Keratinocyte (primary cell): ENCODE data around the gene CLN6. TPM values are rescaled to one million over a fixed set of nuclear protein-coding genes. Genes with fewer than 3 reads are reported as not detected.

Experiments used
- DNase-seq: peaks from one replicate; pipeline ENCODE4 v3.0.0-alpha.2; 2011; ENCODE audit warnings: low read depth, missing footprints, low spot score
- FAIRE-seq: peaks from 2 replicates; lab custom pipeline; 2011; peaks lifted over from hg19 to GRCh38; lab: Jason Lieb, UNC
- H2AFZ ChIP-seq: 2 replicates; pipeline ENCODE4 v1.6.0; 2012; ENCODE audit warnings: low read length, control low read depth, inconsistent platforms; ENCODE audit not compliant: control insufficient read depth
- H3K27ac ChIP-seq: 2 replicates; pipeline ENCODE4 v1.5.1; 2011; ENCODE audit warnings: low read length; ENCODE audit not compliant: control insufficient read depth, insufficient read depth
- H3K27me3 ChIP-seq: 3 replicates; pipeline ENCODE4 v1.6.0; 2011; ENCODE audit warnings: low read length; ENCODE audit not compliant: control insufficient read depth, insufficient read depth; ENCODE audit errors: extremely low read depth
- H3K36me3 ChIP-seq, 2 experiments: 2 replicates in 1 of 2; 3 replicates in 1 of 2; pipeline ENCODE4 v1.5.1; 2011; ENCODE audit warnings: low read length in 2 of 2, mild to moderate bottlenecking in 1 of 2; ENCODE audit not compliant: control insufficient read depth in 2 of 2, insufficient read depth in 2 of 2; ENCODE audit errors: extremely low read depth in 1 of 2
- H3K4me1 ChIP-seq: 3 replicates; pipeline ENCODE4 v1.5.1; 2011; ENCODE audit warnings: low read length; ENCODE audit not compliant: control insufficient read depth, insufficient read depth; ENCODE audit errors: extremely low read depth
- H3K4me2 ChIP-seq: 3 replicates; pipeline ENCODE4 v1.6.0; 2011; ENCODE audit warnings: low read depth, low read length; ENCODE audit not compliant: control insufficient read depth, insufficient read depth; ENCODE audit errors: extremely low read depth
- H3K4me3 ChIP-seq, 3 experiments: fragments of 200-600 bp in 1 of 3; sonication (generic) in 1 of 3; 2 replicates in 2 of 3; 3 replicates in 1 of 3; pipeline ENCODE4 v1.5.1; 2011 to 2016; ENCODE audit warnings: low read length in 3 of 3, mild to moderate bottlenecking in 3 of 3, control low read depth in 2 of 3, inconsistent platforms in 1 of 3, low read depth in 1 of 3, mixed read lengths in 1 of 3, mixed run types in 1 of 3, moderate library complexity in 1 of 3; ENCODE audit not compliant: control insufficient read depth in 2 of 3, insufficient read depth in 2 of 3; ENCODE audit errors: extremely low read depth in 1 of 3
- H3K79me2 ChIP-seq: 2 replicates; pipeline ENCODE4 v1.6.0; 2012; ENCODE audit warnings: low read length; ENCODE audit not compliant: control insufficient read depth, insufficient read depth
- H3K9ac ChIP-seq: 3 replicates; pipeline ENCODE4 v1.6.0; 2011; ENCODE audit warnings: low read length; ENCODE audit not compliant: control insufficient read depth, insufficient read depth; ENCODE audit errors: extremely low read depth
- H3K9me1 ChIP-seq: 3 replicates; pipeline ENCODE4 v1.6.0; 2011; ENCODE audit warnings: low read length; ENCODE audit not compliant: control insufficient read depth, insufficient read depth; ENCODE audit errors: extremely low read depth
- H3K9me3 ChIP-seq: 2 replicates; pipeline ENCODE4 v1.5.1; 2012; ENCODE audit warnings: low read depth, low read length; ENCODE audit not compliant: control insufficient read depth
- H4K20me1 ChIP-seq: 3 replicates; pipeline ENCODE4 v1.6.0; 2011; ENCODE audit warnings: low read length; ENCODE audit not compliant: control insufficient read depth, insufficient read depth; ENCODE audit errors: extremely low read depth
- EZH2 ChIP-seq: IDR thresholded peaks from one replicate; pipeline ENCODE4 v1.6.1; 2012; ENCODE audit warnings: inconsistent platforms, mild to moderate bottlenecking, low read length, moderate library complexity
- dilution Hi-C: fragments of 300-500 bp; cut with MboI; formaldehyde crosslinking; loops from one replicate; pipeline ENCODE4 v1.7.0; 2020; ENCODE audit warnings: low sequenced_read_pairs; ENCODE audit not compliant: extremely low pct_ligation_motif_present
- polyA plus RNA-seq, 5 experiments: library from polyadenylated mRNA; depleted of rRNA in 3 of 5; stranded (reverse) in 3 of 5; stranded (forward) in 1 of 5; unstranded in 1 of 5; fragments of >200 nt; gene quantifications; 1 replicate in 1 of 5; 2 replicates in 3 of 5; 3 replicates in 1 of 5; pipeline versions ENCODE4 v1.2.1 to v1.2.3, GENCODE V29; 2011 to 2012; ENCODE audit warnings: missing spikeins in 2 of 5, low read depth in 1 of 5, low replicate concordance in 1 of 5
- TF ChIP-seq, protein P1 (sequence below), 3 experiments: IDR thresholded peaks in 1 of 3; conservative IDR thresholded peaks in 1 of 3; optimal IDR thresholded peaks in 1 of 3; 2 replicates in 2 of 3; 3 replicates in 1 of 3; pipeline versions ENCODE3 to v1.5.1; 2011; ENCODE audit warnings: low read length in 3 of 3, mild to moderate bottlenecking in 3 of 3, moderate library complexity in 2 of 3, control low read depth in 1 of 3, inconsistent platforms in 1 of 3; ENCODE audit not compliant: insufficient read depth in 2 of 3; ENCODE audit errors: extremely low read depth in 1 of 3

The CLN6 gene
- polyA plus RNA-seq, 1 donor (not counting 4 experiments of a cell fraction or from before 2014, with no cell fraction given): 26.7 TPM

DNA sequence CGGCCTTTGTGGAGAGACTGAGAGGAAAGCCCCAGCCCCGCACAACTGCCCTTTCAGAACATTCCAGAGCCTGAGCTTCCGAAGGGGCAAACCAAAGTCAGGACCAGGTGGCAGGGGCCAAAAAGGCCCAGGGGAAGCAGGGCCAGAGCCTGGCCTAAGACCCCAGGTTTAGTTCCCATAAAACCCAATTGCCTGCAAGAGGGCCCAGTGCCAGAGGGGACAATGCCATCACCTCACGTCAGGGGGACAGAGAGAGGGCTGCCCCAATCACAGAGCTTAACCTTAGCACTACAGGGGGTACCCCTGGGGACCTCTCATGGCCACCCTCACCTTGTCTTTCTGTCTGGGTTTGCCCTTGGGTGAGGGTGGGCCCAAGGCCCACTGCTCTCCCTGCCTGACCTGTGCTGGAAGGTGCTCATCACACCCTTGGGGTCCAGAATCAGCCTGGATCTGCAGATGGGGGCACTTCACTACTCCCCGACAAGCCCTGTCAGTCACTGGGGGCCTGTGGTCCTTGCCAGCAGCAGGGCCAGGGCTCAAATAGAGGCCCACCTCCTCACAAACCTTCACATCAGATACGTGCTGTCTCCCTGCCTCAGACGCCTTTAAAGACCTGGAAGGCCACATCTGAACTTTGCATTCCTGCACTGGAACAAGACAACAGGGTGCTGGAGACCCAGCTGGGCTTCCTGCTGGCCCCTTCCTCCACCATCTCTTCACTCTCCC is 28.2 kb downstream of the CLN6 start:
- Histone ChIP-seq H3K9me1 (no peaks in the 10 kb centered on the region), H3K27me3 (no peaks in the 10 kb centered on the region), H2AFZ (no peak overlapping the region), H3K4me2 (no peak overlapping the region), H3K79me2 (no peaks in the 10 kb centered on the region), H3K9me3 (no peaks in the 10 kb centered on the region), H3K9ac (no peak overlapping the region), H3K27ac (no peak overlapping the region), H3K4me3 (no peak overlapping the region), H3K36me3 (peaks cover 6 to 7% of the 10 kb centered on the region in 2 experiments), H4K20me1 (no peaks in the 10 kb centered on the region), H3K4me1 (peaks cover 14% of the 10 kb centered on the region)
- no peak for DNase-seq
- no peak for FAIRE-seq
- TF ChIP-seq EZH2: no peak
- TF ChIP-seq, protein P1, sequence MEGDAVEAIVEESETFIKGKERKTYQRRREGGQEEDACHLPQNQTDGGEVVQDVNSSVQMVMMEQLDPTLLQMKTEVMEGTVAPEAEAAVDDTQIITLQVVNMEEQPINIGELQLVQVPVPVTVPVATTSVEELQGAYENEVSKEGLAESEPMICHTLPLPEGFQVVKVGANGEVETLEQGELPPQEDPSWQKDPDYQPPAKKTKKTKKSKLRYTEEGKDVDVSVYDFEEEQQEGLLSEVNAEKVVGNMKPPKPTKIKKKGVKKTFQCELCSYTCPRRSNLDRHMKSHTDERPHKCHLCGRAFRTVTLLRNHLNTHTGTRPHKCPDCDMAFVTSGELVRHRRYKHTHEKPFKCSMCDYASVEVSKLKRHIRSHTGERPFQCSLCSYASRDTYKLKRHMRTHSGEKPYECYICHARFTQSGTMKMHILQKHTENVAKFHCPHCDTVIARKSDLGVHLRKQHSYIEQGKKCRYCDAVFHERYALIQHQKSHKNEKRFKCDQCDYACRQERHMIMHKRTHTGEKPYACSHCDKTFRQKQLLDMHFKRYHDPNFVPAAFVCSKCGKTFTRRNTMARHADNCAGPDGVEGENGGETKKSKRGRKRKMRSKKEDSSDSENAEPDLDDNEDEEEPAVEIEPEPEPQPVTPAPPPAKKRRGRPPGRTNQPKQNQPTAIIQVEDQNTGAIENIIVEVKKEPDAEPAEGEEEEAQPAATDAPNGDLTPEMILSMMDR (optimal IDR thresholded peaks at IDR 0.05 in 1 of 3, IDR thresholded peaks at IDR 0.05 in 1 of 3, conservative IDR thresholded peaks at IDR 0.05 in 1 of 3; ENCODE audit: extremely low read depth in 1 of 3, insufficient read depth in 2 of 3, low read length in 3 of 3): no peak
- dilution Hi-C loops: no loop called here

DNA sequence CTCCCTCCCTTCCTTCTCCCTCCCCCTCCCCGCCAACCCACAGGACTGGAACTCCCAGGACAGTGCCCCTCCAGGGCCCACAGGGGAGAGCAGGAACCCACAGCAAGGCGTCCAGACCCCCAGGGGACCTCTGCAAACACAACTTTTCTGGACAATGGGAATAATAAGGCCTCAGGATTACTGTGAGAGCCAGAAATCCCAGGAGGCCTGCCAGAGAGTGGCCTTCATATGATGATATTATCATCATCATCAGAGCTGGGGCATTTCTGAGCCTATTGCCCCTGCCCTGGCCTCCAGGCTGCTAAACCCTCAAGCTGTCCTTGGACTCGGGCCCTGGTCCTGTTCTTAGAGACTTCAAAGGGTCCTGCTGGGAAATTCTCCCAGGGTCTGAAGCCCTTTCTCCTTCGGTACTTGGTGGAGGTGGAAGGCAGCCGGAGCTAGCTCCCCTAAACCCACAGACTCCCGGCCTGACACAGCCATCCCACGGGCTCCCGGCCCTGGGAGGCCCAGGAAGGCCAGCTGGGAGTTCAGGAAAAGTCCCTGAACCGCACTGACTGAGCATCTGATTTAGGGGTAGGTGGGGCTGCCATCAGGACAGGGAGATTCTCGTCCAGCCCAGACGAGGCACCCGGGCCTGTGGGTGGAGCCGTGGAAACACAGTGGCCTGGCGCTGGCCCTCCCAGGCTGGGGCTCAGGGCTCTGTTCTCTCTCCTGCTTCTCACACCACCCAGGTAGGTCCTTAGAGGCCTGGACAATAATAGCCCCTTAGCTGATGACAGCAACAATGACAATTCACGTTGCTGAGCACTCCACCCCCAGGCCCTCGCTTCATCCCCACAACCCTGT is 29.3 kb downstream of the CLN6 start:
- Histone ChIP-seq H3K27me3 (no peaks in the 10 kb centered on the region), H3K4me2 (no peak overlapping the region), H3K9me3 (no peaks in the 10 kb centered on the region), H3K36me3 (peaks cover 6 to 7% of the 10 kb centered on the region in 2 experiments), H3K9me1 (no peaks in the 10 kb centered on the region), H2AFZ (no peak overlapping the region), H3K9ac (no peak overlapping the region), H3K4me3 (no peak overlapping the region), H3K79me2 (no peaks in the 10 kb centered on the region), H4K20me1 (no peaks in the 10 kb centered on the region), H3K4me1 (peaks cover 5% of the 10 kb centered on the region), H3K27ac (no peak overlapping the region)
- dilution Hi-C loops: no loop called here
- DNase-seq: no peak
- TF ChIP-seq EZH2: no peak
- TF ChIP-seq, protein P1 (optimal IDR thresholded peaks at IDR 0.05 in 1 of 3, IDR thresholded peaks at IDR 0.05 in 1 of 3, conservative IDR thresholded peaks at IDR 0.05 in 1 of 3; ENCODE audit: extremely low read depth in 1 of 3, insufficient read depth in 2 of 3, low read length in 3 of 3): no peak
- no peak for FAIRE-seq
